GM18499 (cell line): ENCODE data around the gene SPAG9.

Experiments used
- ATAC-seq: cut with Tn5 transposase; IDR thresholded peaks from one replicate; pipeline ENCODE4 v1.9.1; 2021; ENCODE audit warnings: moderate number of reproducible peaks; ENCODE audit not compliant: insufficient read depth, unreplicated experiment

SPAG9 gene

GRCh38 chr17:51050291-51051033 lies 70.2 kb downstream of the SPAG9 start:
- peak; percentile 94 for ATAC-seq

GRCh38 chr17:51046514-51047384 lies 73.9 kb downstream of the SPAG9 start:
- no peak for ATAC-seq

- ATAC-seq: no peak
Observed at GRCh38 chr17:51046046-51046445, 74.6 kb downstream of the SPAG9 start.

- ATAC-seq: no peak
Observed at GRCh38 chr17:51045621-51046020, 75.0 kb downstream of the SPAG9 start.

- no peak for ATAC-seq
Observed at GRCh38 chr17:51044976-51045375, 75.7 kb downstream of the SPAG9 start.

GRCh38 chr17:51036084-51036483 lies 84.6 kb downstream of the SPAG9 start:
- ATAC-seq: no peak

GRCh38 chr17:51035431-51035830 lies 85.2 kb downstream of the SPAG9 start:
- no peak for ATAC-seq

GRCh38 chr17:51034800-51035199 lies 85.9 kb downstream of the SPAG9 start:
- ATAC-seq: no peak

- ATAC-seq: no peak
Observed at GRCh38 chr17:51032850-51033249, 87.8 kb downstream of the SPAG9 start.

GRCh38 chr17:51029568-51030463 lies 90.9 kb downstream of the SPAG9 start:
- peak; percentile 50 for ATAC-seq

- ATAC-seq: no peak
Observed at GRCh38 chr17:51029142-51029541, 91.5 kb downstream of the SPAG9 start.

GRCh38 chr17:51028176-51028863 lies 92.3 kb downstream of the SPAG9 start:
- no peak for ATAC-seq

GRCh38 chr17:51018541-51018940 lies 102.1 kb downstream of the SPAG9 start:
- no peak for ATAC-seq

- no peak for ATAC-seq
Observed at GRCh38 chr17:51017270-51017669, 103.4 kb downstream of the SPAG9 start.

- ATAC-seq: no peak
Observed at GRCh38 chr17:51016099-51016498, 104.6 kb downstream of the SPAG9 start.

- no peak for ATAC-seq
Observed at GRCh38 chr17:51015145-51015558, 105.5 kb downstream of the SPAG9 start.

GRCh38 chr17:51014129-51014528 lies 106.5 kb downstream of the SPAG9 start:
- no peak for ATAC-seq

GRCh38 chr17:51013322-51013721 lies 107.3 kb downstream of the SPAG9 start:
- no peak for ATAC-seq

- no peak for ATAC-seq
Observed at GRCh38 chr17:51012538-51012937, 108.1 kb downstream of the SPAG9 start.

- no peak for ATAC-seq
Observed at GRCh38 chr17:51010173-51010675, 110.4 kb downstream of the SPAG9 start.
